ENCODE results near the gene TUBGCP3. TPM values are rescaled to one million over a fixed set of nuclear protein-coding genes. Genes with fewer than 3 reads are reported as not detected.
"Not testable (repeated sequence)": the region's sequence is repeated elsewhere in the genome, so short reads cannot be mapped to it uniquely, and the experiment has no call there.

Gene TUBGCP3
- total RNA-seq, 2 experiments from 2014 or later, result 19.4 to 36.2 TPM

DNA sequence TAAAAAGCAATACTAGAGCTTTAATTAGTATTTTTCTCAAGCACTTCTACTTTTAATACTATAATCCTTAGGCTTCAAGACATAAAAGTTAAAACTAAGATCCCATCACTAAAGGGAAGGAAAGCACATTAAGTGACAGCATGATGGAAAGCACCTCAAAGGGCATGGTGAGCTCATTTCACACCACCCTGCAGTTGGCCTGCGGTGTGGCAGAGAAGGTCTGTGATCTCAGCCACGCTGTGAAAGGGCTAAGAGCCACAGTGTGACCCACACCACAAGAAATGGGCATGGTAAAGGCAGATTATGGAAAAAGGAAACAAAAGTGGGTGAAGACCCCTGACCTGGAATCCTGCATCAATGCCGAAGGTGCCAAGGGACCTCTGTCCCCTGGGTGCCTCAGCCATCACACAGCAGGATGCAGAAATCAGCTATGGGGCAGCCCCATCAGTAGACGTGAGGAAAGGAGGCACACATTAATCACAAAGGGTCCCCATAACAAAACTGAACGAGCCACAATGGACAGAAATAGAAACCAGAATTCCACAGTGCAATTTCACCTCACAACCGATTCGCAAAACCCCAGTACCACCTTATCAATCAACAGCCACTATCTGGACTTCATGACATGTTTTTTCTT lies 33.6 kb downstream of the TUBGCP3 start:
- no peaks in the 10 kb centered on the region for H3K9me3 ChIP-seq (ENCODE audit: low read length)
- POLR2A ChIA-PET, result interaction anchor here (1.2 kb wide), 1 partner anchor 12 kb away, joined by 4 read pairs; no protein-coding TSS in a partner anchor
- DNase-seq (ENCODE audit: low spot score), result no peak
- intact Hi-C loops (cut with micrococcal nuclease; ENCODE audit: unreplicated experiment), result no loop called here
- TF ChIP-seq, protein P1, sequence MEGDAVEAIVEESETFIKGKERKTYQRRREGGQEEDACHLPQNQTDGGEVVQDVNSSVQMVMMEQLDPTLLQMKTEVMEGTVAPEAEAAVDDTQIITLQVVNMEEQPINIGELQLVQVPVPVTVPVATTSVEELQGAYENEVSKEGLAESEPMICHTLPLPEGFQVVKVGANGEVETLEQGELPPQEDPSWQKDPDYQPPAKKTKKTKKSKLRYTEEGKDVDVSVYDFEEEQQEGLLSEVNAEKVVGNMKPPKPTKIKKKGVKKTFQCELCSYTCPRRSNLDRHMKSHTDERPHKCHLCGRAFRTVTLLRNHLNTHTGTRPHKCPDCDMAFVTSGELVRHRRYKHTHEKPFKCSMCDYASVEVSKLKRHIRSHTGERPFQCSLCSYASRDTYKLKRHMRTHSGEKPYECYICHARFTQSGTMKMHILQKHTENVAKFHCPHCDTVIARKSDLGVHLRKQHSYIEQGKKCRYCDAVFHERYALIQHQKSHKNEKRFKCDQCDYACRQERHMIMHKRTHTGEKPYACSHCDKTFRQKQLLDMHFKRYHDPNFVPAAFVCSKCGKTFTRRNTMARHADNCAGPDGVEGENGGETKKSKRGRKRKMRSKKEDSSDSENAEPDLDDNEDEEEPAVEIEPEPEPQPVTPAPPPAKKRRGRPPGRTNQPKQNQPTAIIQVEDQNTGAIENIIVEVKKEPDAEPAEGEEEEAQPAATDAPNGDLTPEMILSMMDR (conservative IDR thresholded peaks at IDR 0.05; ENCODE audit: low read length), result no peak
- TF ChIP-seq EZH2phosphoT487 (IDR thresholded peaks at IDR 0.05; ENCODE audit: borderline replicate concordance, low read depth, low read length), result no peak
- no peak overlapping the region for H3K4me2 ChIP-seq (ENCODE audit: low read length)
- no peak overlapping the region for H2AFZ ChIP-seq (ENCODE audit: low read length)
- H3K4me1 ChIP-seq (ENCODE audit: insufficient read depth, low read length, poor library complexity, severe bottlenecking), result no peaks in the 10 kb centered on the region
- no peaks in the 10 kb centered on the region for H3K79me2 ChIP-seq (ENCODE audit: insufficient read depth, low read depth, low read length)
- no peaks in the 10 kb centered on the region for H3K9me2 ChIP-seq (ENCODE audit: insufficient read depth, low read length)
- BruUV-seq (replicated peaks), result no TSS peak
- no peaks in the 10 kb centered on the region for H4K20me1 ChIP-seq (ENCODE audit: insufficient read depth, low read length)
- H3K27ac ChIP-seq (ENCODE audit: low read depth, low read length, poor library complexity, severe bottlenecking), result no peak overlapping the region
- H3K36me3 ChIP-seq (ENCODE audit: insufficient read depth, low read length), result peaks cover 62% of the 10 kb centered on the region
- CTCF ChIA-PET (ENCODE audit: unreplicated experiment), result no interaction called here
- no peak overlapping the region for H3K4me3 ChIP-seq (ENCODE audit: low read depth, low read length, poor library complexity, severe bottlenecking)

DNA sequence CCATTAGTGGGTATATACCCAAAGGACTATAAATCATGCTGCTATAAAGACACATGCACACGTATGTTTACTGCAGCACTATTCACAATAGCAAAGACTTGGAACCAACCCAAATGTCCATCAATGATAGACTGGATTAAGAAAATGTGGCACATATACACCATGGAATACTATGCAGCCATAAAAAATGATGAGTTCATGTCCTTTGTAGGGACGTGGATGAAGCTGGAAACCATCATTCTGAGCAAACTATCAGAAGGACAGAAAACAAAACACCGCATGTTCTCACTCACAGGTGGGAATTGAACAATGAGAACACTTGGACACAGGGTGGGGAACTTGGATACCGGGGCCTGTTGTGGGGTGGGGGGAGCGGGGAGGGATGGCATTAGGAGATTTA lies 39.0 kb downstream of the TUBGCP3 start:
- H3K36me3 ChIP-seq (ENCODE audit: insufficient read depth, low read length), result peaks cover 45% of the 10 kb centered on the region
- H3K4me3 ChIP-seq (ENCODE audit: low read depth, low read length, poor library complexity, severe bottlenecking); H3K4me1 ChIP-seq (ENCODE audit: insufficient read depth, low read length, poor library complexity, severe bottlenecking); H3K27ac ChIP-seq (ENCODE audit: low read depth, low read length, poor library complexity, severe bottlenecking); H3K9me3 ChIP-seq (ENCODE audit: low read length); H3K9me2 ChIP-seq (ENCODE audit: insufficient read depth, low read length); H4K20me1 ChIP-seq (ENCODE audit: insufficient read depth, low read length); intact Hi-C loops (cut with micrococcal nuclease; ENCODE audit: unreplicated experiment); CTCF ChIA-PET (ENCODE audit: unreplicated experiment); H3K79me2 ChIP-seq (ENCODE audit: insufficient read depth, low read depth, low read length); DNase-seq (ENCODE audit: low spot score); BruUV-seq (replicated peaks); H2AFZ ChIP-seq (ENCODE audit: low read length); H3K4me2 ChIP-seq (ENCODE audit: low read length): not testable (repeated sequence)
- POLR2A ChIA-PET, result interaction anchor here (0.7 kb wide), 1 partner anchor 55 kb away, joined by 3 read pairs; no protein-coding TSS in a partner anchor

DNA sequence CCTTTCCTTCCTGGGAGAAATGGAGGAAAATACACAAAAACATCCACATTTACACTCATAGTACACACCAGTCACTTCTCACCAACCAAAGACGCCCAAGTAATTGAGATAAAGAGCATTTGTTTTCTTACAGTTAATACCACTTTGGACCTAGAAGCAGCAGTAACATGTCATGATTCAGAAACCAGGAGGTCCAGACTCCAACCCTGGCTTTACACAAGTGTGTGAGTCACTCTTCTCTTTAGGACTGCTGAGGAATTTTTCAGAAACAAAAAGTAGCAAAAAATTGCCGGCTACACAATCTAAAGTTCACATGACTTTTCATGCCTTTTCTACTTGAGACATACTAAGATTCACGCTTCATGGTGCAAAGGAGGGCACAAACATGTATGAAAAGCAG lies 42.1 kb downstream of the TUBGCP3 start:
- intact Hi-C loops (cut with micrococcal nuclease; ENCODE audit: unreplicated experiment), result no loop called here
- no peaks in the 10 kb centered on the region for H4K20me1 ChIP-seq (ENCODE audit: insufficient read depth, low read length)
- H3K9me2 ChIP-seq (ENCODE audit: insufficient read depth, low read length), result no peaks in the 10 kb centered on the region
- H3K36me3 ChIP-seq (ENCODE audit: insufficient read depth, low read length), result peaks cover 31% of the 10 kb centered on the region
- no peak overlapping the region for H3K4me3 ChIP-seq (ENCODE audit: low read depth, low read length, poor library complexity, severe bottlenecking)
- no peak overlapping the region for H3K4me2 ChIP-seq (ENCODE audit: low read length)
- BruUV-seq (replicated peaks), result no TSS peak
- H2AFZ ChIP-seq (ENCODE audit: low read length), result no peak overlapping the region
- no peak for DNase-seq (ENCODE audit: low spot score)
- no peaks in the 10 kb centered on the region for H3K9me3 ChIP-seq (ENCODE audit: low read length)
- H3K27ac ChIP-seq (ENCODE audit: low read depth, low read length, poor library complexity, severe bottlenecking), result no peak overlapping the region
- ChIA-PET CTCF (ENCODE audit: unreplicated experiment) (no interaction called here), POLR2A (interaction anchor here (1.1 kb wide), 1 partner anchor 22 kb away, joined by 3 read pairs; no protein-coding TSS in a partner anchor)
- H3K79me2 ChIP-seq (ENCODE audit: insufficient read depth, low read depth, low read length), result no peaks in the 10 kb centered on the region
- TF ChIP-seq EZH2phosphoT487 (IDR thresholded peaks at IDR 0.05; ENCODE audit: borderline replicate concordance, low read depth, low read length), result no peak
- TF ChIP-seq, protein P1 (conservative IDR thresholded peaks at IDR 0.05; ENCODE audit: low read length), result no peak
- no peaks in the 10 kb centered on the region for H3K4me1 ChIP-seq (ENCODE audit: insufficient read depth, low read length, poor library complexity, severe bottlenecking)

Data from OCI-LY7 (cell line).